Cardiac muscle cell (in vitro differentiated cells and primary cell): ENCODE results near the gene CBLN3. TPM values are rescaled to one million over a fixed set of nuclear protein-coding genes. Genes with fewer than 3 reads are reported as not detected.
A peak's percentile ranks its signal among the peaks of the same experiment; 100 is the strongest.

Experiments
- DNase-seq, 2 donors: peaks; one replicate each; pipeline versions ENCODE4 v3.0.0 to v3.0.0-alpha.2; 2010 to 2017; ENCODE audit warnings: low read depth in 1 of 2, low spot score in 1 of 2
- H3K27ac ChIP-seq: fragments of 200-600 bp; sonication (generic); 2 replicates; pipeline ENCODE4 v1.5.1; 2016
- H3K27me3 ChIP-seq: fragments of 200-600 bp; sonication (generic); 2 replicates; pipeline ENCODE4 v1.6.0; 2016; ENCODE audit warnings: control low read depth
- H3K36me3 ChIP-seq: fragments of 200-600 bp; sonication (generic); 2 replicates; pipeline ENCODE4 v1.5.1; 2016; ENCODE audit warnings: control low read depth
- H3K4me1 ChIP-seq: fragments of 200-600 bp; sonication (generic); 2 replicates; pipeline ENCODE4 v1.8.1; 2017; ENCODE audit warnings: low read depth, mild to moderate bottlenecking, mixed run types
- H3K4me3 ChIP-seq: fragments of 200-600 bp; sonication (generic); 2 replicates; pipeline ENCODE4 v1.5.1; 2016; ENCODE audit warnings: mild to moderate bottlenecking
- H3K9me3 ChIP-seq: fragments of 200-600 bp; sonication (generic); 2 replicates; pipeline ENCODE4 v1.5.1; 2017; ENCODE audit warnings: low read depth, mild to moderate bottlenecking, control low read depth
- CTCF ChIP-seq: IDR thresholded peaks from 2 replicates; pipeline ENCODE4 v1.5.1; 2012; ENCODE audit warnings: low read depth, mild to moderate bottlenecking, low read length
- polyA plus RNA-seq: library from polyadenylated mRNA; unstranded; fragments of >200 nt; fragmentation: Nextera tagmentation; extraction: Ambion mirVana; gene quantifications from 2 replicates; pipeline ENCODE4 v1.2.1, GENCODE V29; 2016
- total RNA-seq: library from RNA; depleted of rRNA; stranded (reverse); fragments of >200 nt; gene quantifications from 2 replicates; pipeline ENCODE4 v1.2.3, GENCODE V29; 2016

The CBLN3 gene
- total and polyA plus RNA-seq, 2 experiments from 2014 or later: 3.1 to 3.3 TPM

- Histone ChIP-seq H3K36me3 (peaks cover 34% of the 10 kb centered on the region), H3K27ac (no peak overlapping the region), H3K27me3 (no peaks in the 10 kb centered on the region), H3K4me3 (no peak overlapping the region), H3K4me1 (peaks cover 9% of the 10 kb centered on the region), H3K9me3 (no peaks in the 10 kb centered on the region)
- no peak for DNase-seq
- TF ChIP-seq CTCF: no peak
Observed at GRCh38 chr14:24434036-24434435, 4.6 kb upstream of the CBLN3 start.

- H3K36me3 ChIP-seq: peaks cover 25% of the 10 kb centered on the region
- H3K4me3 ChIP-seq: no peak overlapping the region
- peaks cover 9% of the 10 kb centered on the region for H3K4me1 ChIP-seq
Observed at GRCh38 chr14:24432259-24433131, 3.0 kb upstream of the CBLN3 start.

GRCh38 chr14:24431569-24432258 lies 2.2 kb upstream of the CBLN3 start:
- Histone ChIP-seq H3K27ac (no peak overlapping the region), H3K36me3 (peaks cover 18% of the 10 kb centered on the region), H3K9me3 (no peaks in the 10 kb centered on the region), H3K27me3 (no peaks in the 10 kb centered on the region), H3K4me3 (no peak overlapping the region), H3K4me1 (peaks cover 9% of the 10 kb centered on the region)
- DNase-seq: peak; percentile 92 to 96
- peak; percentile 100 for TF ChIP-seq CTCF

More at GRCh38 chr14:24432259-24433131, 3.0 kb upstream of the CBLN3 start:
- TF ChIP-seq CTCF: no peak
- DNase-seq: no peak
- Histone ChIP-seq H3K9me3 (no peaks in the 10 kb centered on the region), H3K27ac (no peak overlapping the region), H3K27me3 (no peaks in the 10 kb centered on the region)

GRCh38 chr14:24430682-24431568 lies 1.5 kb upstream of the CBLN3 start:
- peak overlapping the region; percentile 66 for H3K4me3 ChIP-seq
- H3K4me1 ChIP-seq: peaks cover 9% of the 10 kb centered on the region
- peak in 1 of 2 donors; percentile 61 for DNase-seq
- no peak for TF ChIP-seq CTCF
- peak overlapping the region; percentile 93 for H3K27ac ChIP-seq
- H3K9me3 ChIP-seq: no peaks in the 10 kb centered on the region
- H3K27me3 ChIP-seq: no peaks in the 10 kb centered on the region
- H3K36me3 ChIP-seq: peaks cover 18% of the 10 kb centered on the region

- peaks cover 18% of the 10 kb centered on the region for H3K36me3 ChIP-seq
- peak overlapping the region; percentile 93 for H3K27ac ChIP-seq
- no peak for TF ChIP-seq CTCF
- no peaks in the 10 kb centered on the region for H3K9me3 ChIP-seq
- DNase-seq: peak; percentile 85 to 91
- peaks cover 9% of the 10 kb centered on the region for H3K4me1 ChIP-seq
- no peaks in the 10 kb centered on the region for H3K27me3 ChIP-seq
- peak overlapping the region; percentile 66 for H3K4me3 ChIP-seq
Observed at GRCh38 chr14:24430143-24430681, 744 bp upstream of the CBLN3 start.
